ENCODE data around the gene ERC1.

DNA sequence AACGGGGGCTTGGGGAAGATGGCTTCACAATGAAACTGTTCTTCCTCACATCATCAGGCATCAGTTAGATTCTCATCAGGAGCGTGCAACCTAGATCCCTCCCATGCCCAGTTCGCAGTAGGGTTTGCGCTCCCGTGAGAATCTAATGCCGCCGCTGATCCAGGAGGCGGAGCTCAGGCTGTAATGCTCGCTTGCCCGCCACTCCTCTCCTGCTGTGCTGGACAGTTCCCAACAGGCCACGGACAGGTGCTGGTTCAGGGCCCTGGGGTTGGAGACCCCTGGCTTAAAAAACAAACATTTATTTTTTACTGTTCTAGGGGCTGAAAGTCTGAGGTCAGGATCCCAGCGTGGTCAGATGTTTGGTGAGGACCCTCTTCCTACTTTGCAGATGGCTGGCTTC is 422.9 kb downstream of the ERC1 start:
- TF ChIP-seq POLR2A (IDR thresholded peaks at IDR 0.05; ENCODE audit: low read length) (no peak), GATA1 (IDR thresholded peaks at IDR 0.05; ENCODE audit: low read depth, low read length) (no peak)
